ENCODE data around the gene RABGAP1L.

RABGAP1L gene

DNA sequence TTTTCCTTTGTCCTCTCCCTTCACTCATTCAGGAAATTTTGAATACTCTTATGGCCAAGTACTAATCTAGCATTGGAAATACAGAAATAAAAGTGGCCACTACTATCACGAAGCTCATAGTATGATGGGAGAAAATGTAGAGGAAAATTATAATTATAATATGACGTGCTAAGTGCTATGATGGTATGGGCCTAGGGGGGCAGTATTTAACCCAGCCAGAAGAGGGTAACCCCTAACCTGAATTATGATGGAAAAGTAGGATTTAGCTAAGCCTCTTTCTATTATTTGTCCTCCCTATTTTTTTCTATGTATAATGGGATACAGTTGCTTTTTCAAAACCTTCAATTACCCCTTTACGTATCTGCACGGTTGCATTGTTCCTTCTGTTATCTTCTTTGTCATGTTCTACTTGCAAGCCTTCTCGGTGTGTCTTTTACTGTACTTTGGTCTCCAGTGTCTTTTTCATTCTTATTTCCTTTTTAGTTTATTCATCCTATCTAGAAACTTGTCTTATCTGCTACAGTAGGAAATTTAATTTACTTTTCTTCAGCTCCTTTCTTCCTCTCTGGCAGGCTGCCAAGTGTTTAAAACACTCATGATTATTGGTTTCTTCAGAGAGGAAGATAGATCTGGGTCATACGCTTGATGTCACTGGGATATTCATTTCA lies 199.6 kb downstream of the RABGAP1L start:
- Mint-ChIP-seq H3K27me3 (no peaks in the 10 kb centered on the region), H3K36me3 (ENCODE audit: low read depth) (peaks cover 14% of the 10 kb centered on the region), H3K4me3 (no peak overlapping the region), H3K27ac (no peak overlapping the region), H3K9me3 (no peaks in the 10 kb centered on the region), H3K4me1 (ENCODE audit: low read depth) (peaks cover 5% of the 10 kb centered on the region)

DNA sequence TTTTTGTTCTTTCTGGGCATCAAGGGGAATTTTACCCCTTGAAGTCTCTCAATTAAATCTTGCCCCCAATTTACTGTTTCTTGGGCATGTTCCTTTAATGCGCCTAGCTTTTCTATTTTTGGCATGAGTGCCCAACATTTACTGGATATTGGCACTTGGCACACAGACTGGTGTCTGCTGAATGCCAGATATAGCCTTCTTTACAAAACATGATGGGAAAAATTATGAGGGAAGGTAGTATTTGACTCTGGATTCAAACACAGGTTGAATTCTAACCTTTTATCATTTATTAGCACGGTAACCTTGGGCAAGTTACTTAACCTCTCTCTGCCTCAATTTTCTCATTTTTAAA lies 200.1 kb downstream of the RABGAP1L start:
- Mint-ChIP-seq H3K9me3 (no peaks in the 10 kb centered on the region), H3K36me3 (ENCODE audit: low read depth) (peaks cover 14% of the 10 kb centered on the region), H3K27me3 (no peaks in the 10 kb centered on the region), H3K27ac (no peak overlapping the region), H3K4me3 (no peak overlapping the region), H3K4me1 (ENCODE audit: low read depth) (peaks cover 5% of the 10 kb centered on the region)

DNA sequence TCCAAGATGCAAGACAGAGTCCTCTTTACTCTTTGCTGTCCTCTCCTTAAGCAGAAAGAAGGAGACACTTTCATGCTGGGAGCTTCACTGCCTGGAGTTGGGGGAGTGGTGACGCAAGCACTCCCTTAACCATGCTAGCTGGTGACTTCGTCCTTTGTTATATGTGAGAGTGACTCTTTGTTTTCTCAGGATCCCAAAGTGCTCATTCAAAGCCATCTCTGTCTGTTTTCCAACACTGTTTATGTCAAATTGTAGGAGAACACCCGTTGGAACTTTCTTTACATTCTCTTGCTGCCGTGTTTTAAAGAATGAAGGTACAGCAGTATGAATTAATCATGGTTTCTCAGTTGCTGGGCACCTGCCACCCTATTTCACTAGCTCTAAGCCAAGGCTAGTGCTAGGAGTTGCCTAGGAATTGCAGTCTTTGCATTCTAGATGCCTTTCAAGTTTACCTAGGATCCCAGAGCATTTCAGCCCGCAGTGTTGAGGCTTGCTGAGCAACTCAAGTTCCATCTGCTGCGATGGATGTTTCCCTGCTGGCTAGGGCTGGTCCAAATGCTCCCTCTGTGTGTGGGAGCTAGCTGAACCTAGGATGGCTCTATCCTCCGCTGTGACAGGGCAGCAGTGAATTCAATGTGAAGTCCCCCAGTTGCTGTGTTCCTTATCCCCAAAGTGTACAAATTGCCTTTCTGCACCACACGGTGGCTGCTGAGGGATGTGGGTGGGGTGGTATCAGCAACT lies 205.8 kb downstream of the RABGAP1L start:
- no peak overlapping the region for H3K27ac Mint-ChIP-seq
- H3K27me3 Mint-ChIP-seq, result no peaks in the 10 kb centered on the region
- peaks cover 14% of the 10 kb centered on the region for H3K36me3 Mint-ChIP-seq (ENCODE audit: low read depth)
- no peak overlapping the region for H3K4me3 Mint-ChIP-seq
- no peaks in the 10 kb centered on the region for H3K4me1 Mint-ChIP-seq (ENCODE audit: low read depth)
- H3K9me3 Mint-ChIP-seq, result no peaks in the 10 kb centered on the region

DNA sequence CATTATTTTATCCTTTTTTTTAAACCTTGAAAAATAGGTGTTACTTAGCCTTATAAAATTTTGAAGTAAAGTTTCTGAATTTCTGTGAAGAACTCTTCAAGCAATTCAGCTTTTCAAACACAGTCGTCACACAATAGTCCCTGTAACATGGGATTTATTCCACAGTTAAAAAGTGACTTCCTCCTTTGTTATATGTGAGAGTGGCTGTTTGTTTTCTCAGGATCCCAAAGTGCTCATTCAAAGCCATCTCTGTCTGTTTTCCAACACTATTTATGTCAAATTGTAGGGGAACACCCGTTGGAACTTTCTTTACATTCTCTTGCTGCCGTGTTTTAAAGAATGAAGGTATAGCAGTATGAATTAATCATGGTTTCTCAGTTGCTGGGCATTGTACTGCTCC lies 207.6 kb downstream of the RABGAP1L start:
- Mint-ChIP-seq H3K27me3 (no peaks in the 10 kb centered on the region), H3K4me1 (ENCODE audit: low read depth) (no peaks in the 10 kb centered on the region), H3K27ac (no peak overlapping the region), H3K36me3 (ENCODE audit: low read depth) (peaks cover 14% of the 10 kb centered on the region), H3K9me3 (no peaks in the 10 kb centered on the region), H3K4me3 (no peak overlapping the region)

DNA sequence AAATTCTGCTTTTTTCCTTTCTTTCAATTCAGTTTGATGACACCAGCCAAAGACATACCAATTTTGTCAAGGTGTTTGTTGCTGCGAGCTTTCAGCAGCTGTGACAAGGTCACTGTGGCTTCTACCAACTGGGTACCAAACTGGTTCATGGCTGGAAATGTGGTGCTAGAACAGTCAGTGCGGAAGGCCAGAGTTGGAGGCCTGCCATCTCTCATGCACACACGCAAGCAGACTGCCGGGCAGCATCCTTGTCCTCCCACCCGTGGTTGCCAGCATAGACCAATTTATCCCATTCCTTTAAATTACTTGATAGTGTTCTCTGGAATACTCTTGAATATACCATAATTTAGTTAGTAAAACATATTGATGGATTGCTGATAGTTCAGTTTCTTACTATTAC lies 208.6 kb downstream of the RABGAP1L start:
- H3K27me3 Mint-ChIP-seq, result no peaks in the 10 kb centered on the region
- peaks cover 10% of the 10 kb centered on the region for H3K36me3 Mint-ChIP-seq (ENCODE audit: low read depth)
- H3K4me1 Mint-ChIP-seq (ENCODE audit: low read depth), result no peaks in the 10 kb centered on the region
- no peak overlapping the region for H3K27ac Mint-ChIP-seq
- no peak overlapping the region for H3K4me3 Mint-ChIP-seq
- no peaks in the 10 kb centered on the region for H3K9me3 Mint-ChIP-seq

DNA sequence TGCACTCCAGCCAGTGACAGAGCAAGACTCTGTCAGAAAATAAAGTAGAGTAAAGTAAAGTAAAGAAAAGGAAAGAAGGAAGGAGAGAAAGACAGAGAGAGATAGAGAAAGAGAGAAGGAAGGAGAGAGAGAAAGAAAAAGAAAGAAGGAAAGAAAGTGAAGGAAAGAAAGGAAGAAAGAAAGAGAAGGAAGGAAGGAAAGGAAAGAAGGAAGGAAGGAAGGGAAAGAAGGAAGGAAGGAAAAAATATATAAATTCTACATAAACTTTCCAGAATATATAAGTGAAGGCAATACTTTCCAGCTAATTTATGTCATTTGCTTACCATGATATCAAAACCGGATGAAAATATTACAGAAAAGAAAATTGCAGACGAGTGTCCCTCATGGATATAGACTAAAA lies 216.7 kb downstream of the RABGAP1L start:
- Mint-ChIP-seq H3K4me3 (no peak overlapping the region), H3K9me3 (peaks cover 11% of the 10 kb centered on the region), H3K36me3 (ENCODE audit: low read depth) (peaks cover 38% of the 10 kb centered on the region), H3K27ac (no peak overlapping the region), H3K27me3 (no peaks in the 10 kb centered on the region), H3K4me1 (ENCODE audit: low read depth) (no peaks in the 10 kb centered on the region)

DNA sequence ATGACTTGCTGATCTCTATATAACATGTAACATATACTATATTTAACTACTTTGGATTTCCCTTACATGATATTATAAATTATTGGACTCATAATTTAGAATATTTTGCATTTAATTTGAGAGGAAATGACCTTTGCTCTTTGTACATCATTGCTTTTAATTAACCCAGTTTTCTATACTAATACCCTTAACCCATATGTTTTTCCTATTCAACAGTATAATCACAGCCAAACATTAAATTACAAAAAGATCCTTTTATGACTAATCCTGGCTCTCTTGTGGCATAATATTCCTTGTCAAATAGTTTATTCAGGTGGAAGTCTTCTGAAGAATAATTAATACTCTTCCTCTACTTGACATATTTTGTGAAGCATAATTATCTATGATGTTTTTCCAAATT lies 232.4 kb downstream of the RABGAP1L start:
- Mint-ChIP-seq H3K9me3 (peaks cover 5% of the 10 kb centered on the region), H3K27me3 (no peaks in the 10 kb centered on the region), H3K4me1 (ENCODE audit: low read depth) (no peaks in the 10 kb centered on the region), H3K4me3 (no peak overlapping the region), H3K36me3 (ENCODE audit: low read depth) (peaks cover 37% of the 10 kb centered on the region), H3K27ac (no peak overlapping the region)

DNA sequence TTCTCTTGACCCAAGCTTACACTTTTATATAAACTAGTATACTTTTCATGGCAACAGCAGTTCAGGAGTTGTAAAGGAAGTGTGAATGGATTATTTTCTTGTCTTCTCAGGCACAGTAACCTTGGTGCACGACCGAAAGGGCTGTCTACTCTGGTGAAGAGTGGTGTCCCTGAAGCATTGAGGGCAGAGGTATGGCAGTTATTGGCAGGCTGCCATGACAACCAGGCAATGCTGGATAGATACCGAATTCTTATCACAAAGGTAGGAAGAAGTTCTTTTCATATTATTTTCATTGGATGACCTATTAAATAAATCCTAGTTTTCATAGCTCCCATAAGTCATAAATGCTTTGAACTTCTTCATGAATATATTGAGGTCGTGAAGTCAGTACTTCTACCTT lies 234.6 kb downstream of the RABGAP1L start:
- H3K4me1 Mint-ChIP-seq (ENCODE audit: low read depth), result peaks cover 16% of the 10 kb centered on the region
- no peak overlapping the region for H3K27ac Mint-ChIP-seq
- H3K36me3 Mint-ChIP-seq (ENCODE audit: low read depth), result peaks cover 45% of the 10 kb centered on the region
- H3K27me3 Mint-ChIP-seq, result no peaks in the 10 kb centered on the region
- peaks cover 5% of the 10 kb centered on the region for H3K9me3 Mint-ChIP-seq
- H3K4me3 Mint-ChIP-seq, result no peak overlapping the region

DNA sequence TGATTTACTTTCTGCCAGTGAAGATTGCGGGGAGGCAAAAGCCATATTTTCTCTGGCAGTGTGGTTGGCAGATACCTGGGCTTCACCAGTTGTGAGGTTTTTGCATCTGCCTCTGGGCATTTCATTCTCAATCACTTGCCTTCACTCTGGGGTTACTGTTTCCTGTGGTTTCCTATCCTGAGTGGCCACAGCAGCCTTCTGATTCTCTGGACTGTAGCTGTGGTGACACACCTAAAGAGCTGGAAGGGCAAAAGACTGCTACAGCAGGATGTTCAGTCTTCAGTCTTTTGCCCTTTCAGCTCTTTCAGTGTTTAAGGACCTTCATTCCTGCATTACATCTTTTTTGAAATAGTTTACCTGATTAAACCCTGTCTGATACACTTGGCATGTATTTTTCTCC lies 237.9 kb downstream of the RABGAP1L start:
- Mint-ChIP-seq H3K36me3 (ENCODE audit: low read depth) (peaks cover 54% of the 10 kb centered on the region), H3K9me3 (peaks cover 12% of the 10 kb centered on the region), H3K4me1 (ENCODE audit: low read depth) (peaks cover 16% of the 10 kb centered on the region), H3K27me3 (no peaks in the 10 kb centered on the region), H3K4me3 (no peak overlapping the region), H3K27ac (no peak overlapping the region)

DNA sequence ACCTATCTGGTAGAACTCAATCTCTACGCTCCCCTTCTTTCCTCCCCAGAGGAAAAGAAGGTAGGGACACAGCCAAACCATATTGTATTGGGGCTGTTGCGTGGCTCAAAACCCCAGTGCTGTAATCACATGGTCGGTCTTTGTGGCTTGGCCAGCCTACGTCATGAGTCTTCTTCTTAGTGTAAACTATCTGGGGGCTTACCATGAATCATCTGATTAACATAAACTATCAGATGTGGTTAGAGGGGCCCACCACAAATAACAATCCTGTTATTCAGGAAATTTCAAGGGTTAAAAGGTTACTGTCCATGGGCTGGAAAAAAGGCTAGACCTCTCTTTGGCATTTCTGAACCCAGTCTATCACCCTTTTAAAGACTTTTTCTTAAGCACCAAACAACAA lies 238.9 kb downstream of the RABGAP1L start:
- Mint-ChIP-seq H3K9me3 (peaks cover 12% of the 10 kb centered on the region), H3K4me1 (ENCODE audit: low read depth) (peaks cover 16% of the 10 kb centered on the region), H3K36me3 (ENCODE audit: low read depth) (peaks cover 57% of the 10 kb centered on the region), H3K27me3 (no peaks in the 10 kb centered on the region), H3K27ac (no peak overlapping the region), H3K4me3 (no peak overlapping the region)

DNA sequence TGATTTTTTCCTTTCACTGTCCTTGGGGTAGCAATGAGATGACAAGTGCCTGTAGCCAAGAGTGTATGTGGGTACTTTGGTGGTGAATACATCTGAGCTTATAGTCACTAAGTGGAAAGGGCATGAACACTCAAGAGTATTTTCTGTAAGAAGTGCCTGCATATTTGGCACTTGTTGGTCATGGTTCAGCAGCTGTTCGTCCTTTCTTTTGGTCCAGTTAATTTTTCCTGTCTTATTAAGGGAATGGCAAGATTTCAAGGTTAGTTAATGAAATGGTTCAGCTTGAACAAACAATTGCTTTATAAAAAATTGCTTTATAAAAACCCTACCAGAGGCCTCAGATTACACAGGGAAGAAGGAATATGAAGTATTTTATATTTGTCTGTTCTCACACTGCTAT lies 239.9 kb downstream of the RABGAP1L start:
- H3K4me1 Mint-ChIP-seq (ENCODE audit: low read depth), result peaks cover 16% of the 10 kb centered on the region
- no peak overlapping the region for H3K27ac Mint-ChIP-seq
- H3K9me3 Mint-ChIP-seq, result peaks cover 12% of the 10 kb centered on the region
- H3K27me3 Mint-ChIP-seq, result no peaks in the 10 kb centered on the region
- no peak overlapping the region for H3K4me3 Mint-ChIP-seq
- peaks cover 51% of the 10 kb centered on the region for H3K36me3 Mint-ChIP-seq (ENCODE audit: low read depth)

DNA sequence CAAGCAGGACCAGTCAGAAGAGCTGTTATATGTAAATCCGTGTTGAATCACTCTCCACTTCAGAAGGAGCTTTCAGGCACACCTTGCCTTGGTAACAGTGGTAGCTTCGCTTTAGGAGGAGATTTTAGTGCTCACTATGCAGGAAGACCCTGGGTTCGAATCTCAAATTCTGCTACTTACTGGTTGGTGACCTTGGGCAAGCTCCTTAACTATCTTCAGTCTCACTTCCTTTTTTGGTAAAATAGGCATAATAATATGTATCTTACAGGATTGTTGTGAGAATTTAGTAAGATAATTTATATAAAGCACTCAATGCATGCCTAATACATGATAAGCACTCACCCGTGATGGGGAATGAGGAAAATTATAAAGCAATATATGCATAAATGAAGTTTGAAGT lies 241.8 kb downstream of the RABGAP1L start:
- Mint-ChIP-seq H3K27me3 (no peaks in the 10 kb centered on the region), H3K9me3 (peaks cover 12% of the 10 kb centered on the region), H3K27ac (no peak overlapping the region), H3K4me3 (no peak overlapping the region), H3K36me3 (ENCODE audit: low read depth) (peaks cover 42% of the 10 kb centered on the region), H3K4me1 (ENCODE audit: low read depth) (peaks cover 16% of the 10 kb centered on the region)

DNA sequence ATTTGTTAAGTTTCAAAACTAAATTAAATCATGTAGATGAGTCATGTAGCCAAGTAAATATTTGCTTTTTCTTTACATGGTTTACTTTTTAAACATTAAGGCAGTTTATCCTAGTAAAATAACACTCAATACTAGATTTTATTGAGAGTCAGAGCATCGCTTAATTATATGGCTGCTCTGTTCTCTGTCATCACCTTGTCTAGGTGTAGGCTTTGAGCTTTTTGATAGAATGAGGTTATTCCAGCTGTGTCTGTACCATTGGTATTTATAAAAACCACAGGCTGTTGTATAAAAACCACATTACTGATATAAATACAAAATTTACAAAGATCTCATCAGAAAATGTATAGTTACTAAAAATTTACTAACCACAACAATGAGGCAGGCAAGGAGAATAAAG lies 245.9 kb downstream of the RABGAP1L start:
- Mint-ChIP-seq H3K4me3 (no peak overlapping the region), H3K27ac (no peak overlapping the region), H3K9me3 (peaks cover 6% of the 10 kb centered on the region), H3K27me3 (no peaks in the 10 kb centered on the region), H3K36me3 (ENCODE audit: low read depth) (peaks cover 22% of the 10 kb centered on the region), H3K4me1 (ENCODE audit: low read depth) (no peaks in the 10 kb centered on the region)

DNA sequence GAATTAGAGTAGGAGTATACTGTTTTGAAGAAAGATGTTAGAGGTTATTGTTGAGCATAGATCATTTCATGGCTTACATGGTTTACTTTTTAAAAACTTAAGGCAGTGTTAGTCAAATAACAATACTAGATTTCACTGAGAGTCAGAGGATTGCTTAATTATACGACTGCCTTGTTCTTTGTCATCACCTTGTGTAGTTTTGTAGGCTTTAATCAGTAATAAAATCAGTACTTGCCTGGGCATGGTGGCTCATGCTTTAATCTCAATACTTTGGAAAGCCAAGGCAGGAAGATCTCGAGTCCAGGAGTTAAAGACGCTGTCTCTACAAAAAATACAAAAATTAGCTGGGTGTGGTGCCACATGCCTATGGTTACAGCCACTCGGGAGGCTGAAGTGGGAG lies 247.1 kb downstream of the RABGAP1L start:
- H3K4me3 Mint-ChIP-seq, result no peak overlapping the region
- no peak overlapping the region for H3K27ac Mint-ChIP-seq

DNA sequence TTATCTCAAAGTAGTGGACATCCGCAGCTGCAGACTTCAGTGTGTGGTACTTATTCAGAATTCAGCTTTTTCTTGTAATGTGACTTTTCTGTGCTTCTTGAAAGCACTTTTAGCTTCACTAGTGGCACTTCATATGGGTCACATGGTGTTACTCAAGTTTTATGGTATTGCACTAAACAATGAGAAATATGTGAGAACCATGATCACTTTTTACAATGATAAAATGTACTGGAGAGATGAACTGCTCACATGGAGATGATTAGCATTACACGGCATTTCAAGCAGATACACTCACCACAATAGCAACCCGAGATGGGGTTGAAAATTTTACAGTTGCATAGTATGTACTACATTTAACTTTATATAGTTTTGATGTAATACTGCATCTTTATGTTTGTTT lies 248.3 kb downstream of the RABGAP1L start:
- peaks cover 6% of the 10 kb centered on the region for H3K9me3 Mint-ChIP-seq
- H3K4me1 Mint-ChIP-seq (ENCODE audit: low read depth), result no peaks in the 10 kb centered on the region
- H3K4me3 Mint-ChIP-seq, result no peak overlapping the region
- H3K27me3 Mint-ChIP-seq, result no peaks in the 10 kb centered on the region
- no peak overlapping the region for H3K27ac Mint-ChIP-seq
- peaks cover 11% of the 10 kb centered on the region for H3K36me3 Mint-ChIP-seq (ENCODE audit: low read depth)

More for the DNA sequence above, 247.1 kb downstream of the RABGAP1L start:
- Mint-ChIP-seq H3K9me3 (peaks cover 1% of the 10 kb centered on the region), H3K4me1 (ENCODE audit: low read depth) (no peaks in the 10 kb centered on the region), H3K36me3 (ENCODE audit: low read depth) (peaks cover 14% of the 10 kb centered on the region), H3K27me3 (no peaks in the 10 kb centered on the region)

DNA sequence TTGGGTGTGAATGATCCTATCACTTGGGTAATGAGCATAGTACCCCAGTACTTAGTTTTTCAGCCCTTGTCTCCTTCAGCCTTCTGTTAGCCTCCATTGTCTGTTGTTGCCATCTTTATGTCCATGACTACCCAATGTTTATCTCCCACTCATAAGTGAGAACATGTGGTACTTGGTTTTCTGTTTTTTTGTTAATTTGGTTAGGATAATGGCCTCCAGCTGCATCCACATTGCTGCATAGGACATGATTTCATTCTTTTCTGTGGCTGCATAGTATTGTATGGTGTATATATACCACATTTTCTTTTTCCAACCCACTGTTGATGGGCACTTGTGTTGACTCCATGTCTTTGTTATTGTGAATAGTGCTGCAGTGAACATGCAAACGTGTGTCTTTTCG lies 248.8 kb downstream of the RABGAP1L start:
- Mint-ChIP-seq H3K27ac (no peak overlapping the region), H3K9me3 (peaks cover 6% of the 10 kb centered on the region), H3K36me3 (ENCODE audit: low read depth) (peaks cover 9% of the 10 kb centered on the region), H3K4me3 (no peak overlapping the region), H3K4me1 (ENCODE audit: low read depth) (no peaks in the 10 kb centered on the region), H3K27me3 (no peaks in the 10 kb centered on the region)
